ENCODE measurements around the gene CCL4L2. TPM values are rescaled to one million over a fixed set of nuclear protein-coding genes. Genes with fewer than 3 reads are reported as not detected.
"Not testable (repeated sequence)": the region's sequence is repeated elsewhere in the genome, so short reads cannot be mapped to it uniquely, and the experiment has no call there.

CCL4L2 gene
- total and polyA plus RNA-seq, 8 donors, result 0.16 to 0.90 (median 0.76) TPM; not detected in 5

- DNase-seq (no peak), FAIRE-seq (no peak), ATAC-seq (no peak)
- TF ChIP-seq, protein P1, sequence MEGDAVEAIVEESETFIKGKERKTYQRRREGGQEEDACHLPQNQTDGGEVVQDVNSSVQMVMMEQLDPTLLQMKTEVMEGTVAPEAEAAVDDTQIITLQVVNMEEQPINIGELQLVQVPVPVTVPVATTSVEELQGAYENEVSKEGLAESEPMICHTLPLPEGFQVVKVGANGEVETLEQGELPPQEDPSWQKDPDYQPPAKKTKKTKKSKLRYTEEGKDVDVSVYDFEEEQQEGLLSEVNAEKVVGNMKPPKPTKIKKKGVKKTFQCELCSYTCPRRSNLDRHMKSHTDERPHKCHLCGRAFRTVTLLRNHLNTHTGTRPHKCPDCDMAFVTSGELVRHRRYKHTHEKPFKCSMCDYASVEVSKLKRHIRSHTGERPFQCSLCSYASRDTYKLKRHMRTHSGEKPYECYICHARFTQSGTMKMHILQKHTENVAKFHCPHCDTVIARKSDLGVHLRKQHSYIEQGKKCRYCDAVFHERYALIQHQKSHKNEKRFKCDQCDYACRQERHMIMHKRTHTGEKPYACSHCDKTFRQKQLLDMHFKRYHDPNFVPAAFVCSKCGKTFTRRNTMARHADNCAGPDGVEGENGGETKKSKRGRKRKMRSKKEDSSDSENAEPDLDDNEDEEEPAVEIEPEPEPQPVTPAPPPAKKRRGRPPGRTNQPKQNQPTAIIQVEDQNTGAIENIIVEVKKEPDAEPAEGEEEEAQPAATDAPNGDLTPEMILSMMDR (IDR thresholded peaks at IDR 0.05), result no peak
- no peaks in the 10 kb centered on the region for H3K9me3 ChIP-seq
- no peaks in the 10 kb centered on the region for H3K36me3 ChIP-seq
- no peak overlapping the region for H3K4me3 ChIP-seq
- H3K27me3 ChIP-seq, result no peaks in the 10 kb centered on the region
- intact Hi-C loops (cut with DNase I), result no loop called here
- WGBS, 2 donors, result 46 to 50% methylated on average over 4 of the region's 4 CpGs
- no peak overlapping the region for H3K27ac ChIP-seq
- H3K4me1 ChIP-seq, result peaks cover 0 to 5% (median 0%) of the 10 kb centered on the region in 3 donors
These were observed 5.0 kb upstream of the CCL4L2 start for GRCh38 chr17:36205637-36206485.

DNA sequence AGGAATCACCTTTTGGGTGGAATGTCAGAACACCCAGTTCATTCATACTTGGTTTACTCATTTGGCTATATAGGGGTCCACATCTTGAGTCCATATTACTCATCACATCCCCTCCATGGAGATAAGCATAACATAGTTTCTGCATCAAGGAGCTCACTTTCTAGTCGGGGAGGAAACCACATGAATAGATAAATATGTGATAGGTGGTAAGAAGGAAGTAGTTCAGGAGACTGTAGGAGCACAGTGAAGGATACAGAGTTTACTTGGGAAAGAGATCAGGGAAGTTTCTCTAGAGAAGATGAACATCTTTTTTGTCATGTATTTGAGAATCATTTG lies 4.4 kb upstream of the CCL4L2 start:
- H3K27ac ChIP-seq; H3K36me3 ChIP-seq; H3K4me1 ChIP-seq; H3K9me3 ChIP-seq; DNase-seq; H3K4me3 ChIP-seq; intact Hi-C loops (cut with DNase I); ATAC-seq; H3K27me3 ChIP-seq; FAIRE-seq: not testable (repeated sequence)
- WGBS, 2 donors, result 60 to 63% methylated on average over 1 of the region's 1 CpG

DNA sequence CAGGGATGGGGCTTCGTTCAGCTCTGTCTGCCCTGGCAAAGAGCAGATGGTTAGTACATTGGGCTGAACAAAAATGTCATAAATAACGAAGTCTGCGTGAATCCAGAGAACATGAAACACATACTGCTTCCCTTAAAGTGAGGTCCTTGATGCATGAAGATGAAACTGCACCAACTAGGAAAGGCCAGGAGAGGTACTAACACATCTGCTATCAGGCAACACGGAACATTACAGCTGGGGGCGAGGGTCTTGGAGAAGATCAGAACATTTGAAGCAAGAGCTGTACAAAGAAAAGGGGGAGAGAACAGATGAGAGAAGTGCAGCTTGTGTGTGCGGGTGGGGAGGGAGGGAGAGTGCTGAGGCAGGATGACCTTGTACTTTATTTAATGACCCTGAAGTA lies 3.5 kb upstream of the CCL4L2 start:
- WGBS, 2 donors, result 68 to 76% methylated on average over 6 of the region's 6 CpGs
- H3K4me3 ChIP-seq; intact Hi-C loops (cut with DNase I); H3K27me3 ChIP-seq; ATAC-seq; H3K9me3 ChIP-seq; DNase-seq; H3K4me1 ChIP-seq; H3K27ac ChIP-seq; FAIRE-seq; H3K36me3 ChIP-seq: not testable (repeated sequence)

DNA sequence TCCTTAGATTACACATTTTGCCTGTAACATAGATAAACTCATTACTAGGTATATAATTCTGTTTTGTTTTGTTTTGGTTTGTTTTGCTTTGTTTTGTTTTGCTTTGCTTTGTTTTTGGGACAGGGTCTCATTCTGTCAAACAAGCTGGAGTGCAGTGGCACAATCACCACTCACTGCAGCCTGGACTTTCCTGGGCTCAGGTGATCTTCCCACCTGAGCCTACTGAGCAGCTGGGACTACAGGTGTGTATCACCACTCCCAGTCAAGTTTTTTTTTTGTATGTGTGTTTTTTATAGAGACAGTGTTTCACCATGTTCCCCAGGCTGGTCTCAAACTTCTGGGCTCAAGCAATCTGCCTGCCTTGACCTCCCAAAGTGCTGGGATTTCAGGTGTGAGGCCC lies 1.3 kb upstream of the CCL4L2 start:
- no peaks in the 10 kb centered on the region for H3K27me3 ChIP-seq
- FAIRE-seq (no peak), DNase-seq (no peak), ATAC-seq (no peak)
- H3K36me3 ChIP-seq, result no peaks in the 10 kb centered on the region
- no peak overlapping the region for H3K4me3 ChIP-seq
- H3K27ac ChIP-seq, result no peak overlapping the region
- no peaks in the 10 kb centered on the region for H3K9me3 ChIP-seq
- peaks cover 0 to 4% (median 0%) of the 10 kb centered on the region in 3 donors for H3K4me1 ChIP-seq
- intact Hi-C loops (cut with DNase I), result no loop called here
- TF ChIP-seq, protein P1 (IDR thresholded peaks at IDR 0.05), result no peak

DNA sequence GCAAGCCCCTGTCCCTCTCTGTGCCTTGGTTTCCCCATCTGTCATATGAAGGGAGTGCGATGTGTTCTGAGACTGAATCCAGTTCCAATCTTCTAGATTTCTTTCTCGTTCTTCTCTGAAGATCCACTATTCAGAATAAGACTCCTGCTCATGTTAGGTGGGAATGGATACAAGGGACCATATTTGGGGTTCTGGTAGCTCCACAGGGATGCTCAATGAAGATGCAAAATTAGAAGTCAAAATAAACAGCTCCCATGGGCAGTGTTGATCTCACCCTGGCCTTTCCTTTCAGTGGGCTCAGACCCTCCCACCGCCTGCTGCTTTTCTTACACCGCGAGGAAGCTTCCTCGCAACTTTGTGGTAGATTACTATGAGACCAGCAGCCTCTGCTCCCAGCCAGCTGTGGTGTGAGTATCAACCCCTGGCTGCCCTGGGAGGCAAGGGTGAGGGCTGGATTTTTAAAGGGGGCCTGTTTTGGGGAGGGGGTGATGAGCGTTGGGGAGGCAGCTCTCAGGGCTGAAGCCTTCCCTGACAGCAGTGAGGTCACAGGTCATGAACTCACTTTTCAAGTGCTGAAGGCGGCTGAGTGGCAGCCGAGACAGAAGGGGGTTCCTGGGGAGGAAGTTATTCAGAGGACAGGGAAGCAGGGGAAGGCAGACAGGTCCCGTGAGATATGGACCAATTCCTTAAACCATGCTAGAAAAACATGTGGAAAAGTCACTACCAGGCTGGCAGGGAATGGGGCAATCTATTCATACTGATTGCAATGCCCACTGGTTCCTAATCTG lies 815 bp downstream of the CCL4L2 start:
- ATAC-seq, result peak in 2 of 4 donors; percentile 36 to 43
- intact Hi-C loops (cut with DNase I); H3K36me3 ChIP-seq; H3K4me1 ChIP-seq; H3K9me3 ChIP-seq; DNase-seq; H3K27me3 ChIP-seq; H3K4me3 ChIP-seq; FAIRE-seq; H3K27ac ChIP-seq: not testable (repeated sequence)
- WGBS, 2 donors, result 42 to 55% methylated on average over 7 to 8 of the region's 10 CpGs

DNA sequence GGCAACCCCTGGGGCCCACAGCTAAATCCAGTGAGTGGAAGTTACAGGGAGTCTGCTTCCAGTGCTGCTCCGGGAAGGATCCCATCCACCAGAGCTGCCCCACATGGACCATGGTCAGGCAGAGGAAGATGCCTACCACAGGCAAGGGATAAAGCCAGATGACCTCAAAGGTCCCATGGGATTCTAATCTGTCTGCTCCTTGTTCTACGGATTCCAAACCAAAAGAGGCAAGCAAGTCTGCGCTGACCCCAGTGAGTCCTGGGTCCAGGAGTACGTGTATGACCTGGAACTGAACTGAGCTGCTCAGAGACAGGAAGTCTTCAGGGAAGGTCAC lies 1.4 kb downstream of the CCL4L2 start:
- Histone ChIP-seq H3K36me3 (no peaks in the 10 kb centered on the region), H3K4me3 (no peak overlapping the region), H3K4me1 (no peaks in the 10 kb centered on the region), H3K27me3 (no peaks in the 10 kb centered on the region), H3K27ac (no peak overlapping the region), H3K9me3 (no peaks in the 10 kb centered on the region)
- TF ChIP-seq, protein P1 (IDR thresholded peaks at IDR 0.05), result no peak
- 33 to 37% methylated on average over 4 of the region's 4 CpGs for WGBS, 2 donors
- intact Hi-C loops (cut with DNase I), result no loop called here
- DNase-seq, result no peak
- ATAC-seq, result no peak
- FAIRE-seq, result no peak
